Breast epithelium (tissue), 4 donors: ENCODE data around the gene NT5DC2. TPM values are rescaled to one million over a fixed set of nuclear protein-coding genes. Genes with fewer than 3 reads are reported as not detected.

Source experiments
- DNase-seq, 2 donors: peaks; one replicate each; pipeline ENCODE4 v3.0.0-alpha.2; 2019; ENCODE audit warnings: low spot score in 2 of 2
- H3K27ac ChIP-seq, 2 donors: fragments of 200-600 bp; sonication (generic) in 1 of 2; one replicate each; pipeline ENCODE4 v1.5.1; 2016 to 2019; ENCODE audit warnings: mild to moderate bottlenecking in 1 of 2
- H3K27me3 ChIP-seq, 2 donors: fragments of 200-600 bp; sonication (generic) in 1 of 2; one replicate each; pipeline versions ENCODE4 v1.5.1 to v1.6.0; 2017 to 2019; ENCODE audit warnings: control low read depth in 1 of 2, mild to moderate bottlenecking in 1 of 2
- H3K36me3 ChIP-seq: fragments of 200-600 bp; one replicate; pipeline ENCODE4 v1.5.1; 2019
- H3K4me1 ChIP-seq, 2 donors: fragments of 200-600 bp; sonication (generic); one replicate each; pipeline ENCODE4 v1.5.1; 2016 to 2019; ENCODE audit warnings: control low read depth in 1 of 2
- H3K4me3 ChIP-seq, 3 donors: fragments of 200-600 bp; sonication (generic); 1 replicate in 2 of 3; 2 replicates in 1 of 3; pipeline ENCODE4 v1.5.1; 2016 to 2019; ENCODE audit warnings: mild to moderate bottlenecking in 3 of 3, moderate library complexity in 2 of 3
- H3K9me3 ChIP-seq, 2 donors: fragments of 200-600 bp; sonication (generic) in 1 of 2; one replicate each; pipeline ENCODE4 v1.5.1; 2016 to 2019; ENCODE audit warnings: control low read depth in 1 of 2
- CTCF ChIP-seq, 3 donors: fragments of 450-650 bp; IDR thresholded peaks; one replicate each; pipeline ENCODE4 v1.5.1; 2016 to 2017; ENCODE audit warnings: antibody characterized with exemption in 3 of 3, mild to moderate bottlenecking in 3 of 3, moderate library complexity in 3 of 3
- POLR2A ChIP-seq: fragments of 450-650 bp; IDR thresholded peaks from one replicate; pipeline ENCODE4 v1.6.1; 2016; ENCODE audit warnings: antibody characterized with exemption, mild to moderate bottlenecking, moderate library complexity
- POLR2AphosphoS5 ChIP-seq, 3 donors: sonication (generic); formaldehyde crosslinking; IDR thresholded peaks; one replicate each; pipeline ENCODE4 v1.6.1; 2017; ENCODE audit warnings: antibody characterized with exemption in 3 of 3
- intact Hi-C: fragments of 100-400 bp; cut with DNase I; formaldehyde crosslinking; loops from one replicate; pipeline ENCODE4 v1.15.1; 2023; ENCODE audit warnings: low total_unique reads
- total RNA-seq, 3 donors: library from RNA; depleted of rRNA; stranded (reverse); fragments of >200 nt; gene quantifications; one replicate each; pipeline ENCODE4 v1.1.0, GENCODE V29; 2016

NT5DC2 gene
- total RNA-seq, 3 donors from 2014 or later, result 26.5 to 35.7 (median 28.6) TPM

GRCh38 chr3:52512105-52512504 lies 21.6 kb downstream of the NT5DC2 start:
- Histone ChIP-seq H3K36me3 (no peaks in the 10 kb centered on the region), H3K4me1 (no peaks in the 10 kb centered on the region), H3K4me3 (no peak overlapping the region), H3K27ac (no peak overlapping the region), H3K27me3 (no peaks in the 10 kb centered on the region), H3K9me3 (no peaks in the 10 kb centered on the region)
- intact Hi-C loops, result no loop called here
- no peak for DNase-seq
- no peak for TF ChIP-seq CTCF (IDR thresholded peaks at IDR 0.05)
- TF ChIP-seq POLR2A, result no peak
- no peak for TF ChIP-seq POLR2AphosphoS5 (IDR thresholded peaks at IDR 0.05)

- H3K27ac ChIP-seq, result no peak overlapping the region
- no peak for TF ChIP-seq CTCF (IDR thresholded peaks at IDR 0.05)
- no peak for TF ChIP-seq POLR2A
- TF ChIP-seq POLR2AphosphoS5 (IDR thresholded peaks at IDR 0.05), result no peak
- H3K4me1 ChIP-seq, result no peaks in the 10 kb centered on the region
- intact Hi-C loops, result no loop called here
- no peaks in the 10 kb centered on the region for H3K9me3 ChIP-seq
- no peaks in the 10 kb centered on the region for H3K27me3 ChIP-seq
- DNase-seq, result no peak
- no peak overlapping the region for H3K4me3 ChIP-seq
- H3K36me3 ChIP-seq, result no peaks in the 10 kb centered on the region
Observed at GRCh38 chr3:52511509-52511908, 22.1 kb downstream of the NT5DC2 start.

GRCh38 chr3:52509753-52510328 lies 23.8 kb downstream of the NT5DC2 start:
- Histone ChIP-seq H3K27ac (no peak overlapping the region), H3K9me3 (no peaks in the 10 kb centered on the region), H3K27me3 (no peaks in the 10 kb centered on the region), H3K4me1 (no peaks in the 10 kb centered on the region), H3K4me3 (no peak overlapping the region), H3K36me3 (no peaks in the 10 kb centered on the region)
- no peak for DNase-seq
- TF ChIP-seq POLR2A (no peak), POLR2AphosphoS5 (IDR thresholded peaks at IDR 0.05) (no peak), CTCF (IDR thresholded peaks at IDR 0.05) (no peak)
- intact Hi-C loops, result no loop called here

GRCh38 chr3:52507359-52507758 lies 26.3 kb downstream of the NT5DC2 start:
- H3K27me3 ChIP-seq, result no peaks in the 10 kb centered on the region
- no peaks in the 10 kb centered on the region for H3K4me1 ChIP-seq
- DNase-seq, result no peak
- no peaks in the 10 kb centered on the region for H3K36me3 ChIP-seq
- no peaks in the 10 kb centered on the region for H3K9me3 ChIP-seq
- H3K4me3 ChIP-seq, result no peak overlapping the region
- TF ChIP-seq CTCF (IDR thresholded peaks at IDR 0.05), result no peak
- no peak for TF ChIP-seq POLR2AphosphoS5 (IDR thresholded peaks at IDR 0.05)
- TF ChIP-seq POLR2A, result no peak
- intact Hi-C loops, result no loop called here
- H3K27ac ChIP-seq, result no peak overlapping the region

- Histone ChIP-seq H3K27ac (no peak overlapping the region), H3K9me3 (no peaks in the 10 kb centered on the region), H3K36me3 (no peaks in the 10 kb centered on the region), H3K4me3 (no peak overlapping the region), H3K27me3 (no peaks in the 10 kb centered on the region), H3K4me1 (no peaks in the 10 kb centered on the region)
- intact Hi-C loops, result no loop called here
- no peak for DNase-seq
- no peak for TF ChIP-seq POLR2A
- TF ChIP-seq CTCF (IDR thresholded peaks at IDR 0.05), result no peak
- no peak for TF ChIP-seq POLR2AphosphoS5 (IDR thresholded peaks at IDR 0.05)
Observed at GRCh38 chr3:52506266-52506966, 27.2 kb downstream of the NT5DC2 start.
